ENCODE results near the gene PLA2G2C. TPM values are rescaled to one million over a fixed set of nuclear protein-coding genes. Genes with fewer than 3 reads are reported as not detected.
A peak's percentile ranks its signal among the peaks of the same experiment; 100 is the strongest.

The PLA2G2C gene
- total RNA-seq, 2 donors from 2014 or later: 0.06 to 0.26 TPM

GRCh38 chr1:20216574-20216973 is 30.3 kb upstream of the PLA2G2C start:
- Mint-ChIP-seq H3K27ac (no peak overlapping the region), H3K9me3 (no peaks in the 10 kb centered on the region), H3K36me3 (ENCODE audit: low read depth) (no peaks in the 10 kb centered on the region), H3K27me3 (peaks cover 32% of the 10 kb centered on the region), H3K4me1 (no peaks in the 10 kb centered on the region), H3K4me3 (no peak overlapping the region)
- ATAC-seq (replicated peaks): peak; percentile 67

GRCh38 chr1:20215716-20216115 is 29.4 kb upstream of the PLA2G2C start:
- Mint-ChIP-seq H3K4me1 (no peaks in the 10 kb centered on the region), H3K27ac (no peak overlapping the region), H3K9me3 (no peaks in the 10 kb centered on the region), H3K36me3 (ENCODE audit: low read depth) (no peaks in the 10 kb centered on the region), H3K27me3 (peaks cover 34% of the 10 kb centered on the region), H3K4me3 (no peak overlapping the region)
- ATAC-seq (replicated peaks): no peak

DNA sequence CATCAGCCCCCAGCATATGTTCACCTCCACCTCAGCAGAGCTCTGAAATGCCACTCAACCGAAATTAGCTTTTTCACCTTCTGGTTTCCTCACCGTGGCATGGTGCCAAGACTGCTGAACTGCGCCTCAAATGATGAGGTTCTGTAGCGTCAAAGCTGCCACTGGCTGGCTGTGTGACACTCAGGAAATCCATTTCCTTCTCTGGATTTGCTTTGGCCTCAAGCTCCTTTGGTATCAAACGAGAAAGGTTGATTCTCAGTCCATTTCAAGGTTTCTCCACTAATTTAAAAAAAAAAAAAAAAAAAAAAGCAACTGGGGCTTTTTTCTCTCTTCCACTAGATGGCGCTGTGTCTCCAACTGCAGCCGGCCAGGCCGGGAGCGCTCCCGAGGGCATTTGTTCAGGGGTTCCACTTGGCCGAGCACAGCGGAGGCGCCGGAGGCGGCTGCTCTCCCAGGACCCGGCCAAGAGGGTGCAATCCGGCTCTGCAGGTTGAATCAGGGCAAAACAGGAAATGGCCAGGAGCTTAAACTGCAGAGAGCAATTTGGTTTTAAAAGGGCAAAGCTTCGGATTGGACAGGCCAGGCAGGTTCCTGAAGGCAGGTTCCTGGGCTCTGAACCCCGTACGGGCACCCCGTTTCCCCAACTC is 26.5 kb upstream of the PLA2G2C start:
- peak; percentile 69 for ATAC-seq (replicated peaks)
- no peaks in the 10 kb centered on the region for H3K4me1 Mint-ChIP-seq
- peak overlapping the region; percentile 26 for H3K4me3 Mint-ChIP-seq

GRCh38 chr1:20212085-20212684 is 25.9 kb upstream of the PLA2G2C start:
- Mint-ChIP-seq H3K9me3 (no peaks in the 10 kb centered on the region), H3K27ac (no peak overlapping the region), H3K27me3 (peaks cover 34% of the 10 kb centered on the region), H3K4me3 (no peak overlapping the region), H3K4me1 (no peaks in the 10 kb centered on the region), H3K36me3 (ENCODE audit: low read depth) (no peaks in the 10 kb centered on the region)
- no peak for ATAC-seq (replicated peaks)

More for the DNA sequence above, 26.5 kb upstream of the PLA2G2C start:
- no peak overlapping the region for H3K27ac Mint-ChIP-seq
- no peaks in the 10 kb centered on the region for H3K36me3 Mint-ChIP-seq (ENCODE audit: low read depth)
- no peaks in the 10 kb centered on the region for H3K9me3 Mint-ChIP-seq
- H3K27me3 Mint-ChIP-seq: peaks cover 36% of the 10 kb centered on the region

- H3K4me3 Mint-ChIP-seq: no peak overlapping the region
- no peaks in the 10 kb centered on the region for H3K9me3 Mint-ChIP-seq
- no peaks in the 10 kb centered on the region for H3K4me1 Mint-ChIP-seq
- no peak overlapping the region for H3K27ac Mint-ChIP-seq
- no peaks in the 10 kb centered on the region for H3K36me3 Mint-ChIP-seq (ENCODE audit: low read depth)
- ATAC-seq (replicated peaks): peak; percentile 31
- peaks cover 33% of the 10 kb centered on the region for H3K27me3 Mint-ChIP-seq
Measured at GRCh38 chr1:20211511-20211931, 25.2 kb upstream of the PLA2G2C start.

DNA sequence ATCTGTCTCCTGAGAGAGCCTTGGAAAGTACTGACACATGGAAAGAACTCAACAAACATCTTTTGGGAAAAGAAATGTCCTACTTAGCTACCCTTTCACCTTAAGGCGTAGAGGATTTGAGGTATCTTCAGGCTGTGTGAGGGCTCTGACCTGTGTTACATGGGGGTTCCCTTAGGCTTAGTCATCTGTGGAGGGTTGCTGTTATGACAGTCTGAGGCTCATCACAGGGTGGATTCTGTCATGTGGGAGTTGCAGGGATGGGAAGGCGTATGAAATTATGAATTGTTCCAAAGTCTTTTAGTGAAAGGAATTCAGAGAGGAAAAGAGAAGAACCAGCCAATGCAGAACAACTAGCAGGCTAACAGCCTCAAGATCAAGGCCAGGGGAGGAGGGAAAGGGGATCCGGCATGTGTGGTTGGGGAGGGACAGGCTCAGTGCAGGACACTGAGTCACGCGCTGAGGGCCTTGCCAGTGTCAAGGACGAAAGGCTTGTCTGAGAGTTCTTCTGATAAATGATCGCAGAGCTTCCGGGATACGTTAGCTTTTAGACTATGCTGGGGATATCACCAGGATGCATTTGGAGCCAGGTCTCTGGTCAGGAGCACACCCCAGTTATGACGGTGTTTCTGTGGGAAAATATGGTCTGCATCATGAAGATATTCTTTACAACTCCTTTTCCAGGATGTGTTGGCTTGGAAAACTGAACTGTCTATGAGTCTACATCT is 24.6 kb upstream of the PLA2G2C start:
- peak; percentile 62 for ATAC-seq (replicated peaks)

GRCh38 chr1:20209471-20209870 is 23.2 kb upstream of the PLA2G2C start:
- H3K4me1 Mint-ChIP-seq: no peaks in the 10 kb centered on the region
- no peak overlapping the region for H3K4me3 Mint-ChIP-seq
- peaks cover 15% of the 10 kb centered on the region for H3K27me3 Mint-ChIP-seq
- H3K9me3 Mint-ChIP-seq: no peaks in the 10 kb centered on the region
- H3K27ac Mint-ChIP-seq: no peak overlapping the region
- H3K36me3 Mint-ChIP-seq (ENCODE audit: low read depth): no peaks in the 10 kb centered on the region
- no peak for ATAC-seq (replicated peaks)

More for the DNA sequence above, 24.6 kb upstream of the PLA2G2C start:
- no peaks in the 10 kb centered on the region for H3K36me3 Mint-ChIP-seq (ENCODE audit: low read depth)
- no peak overlapping the region for H3K27ac Mint-ChIP-seq
- no peaks in the 10 kb centered on the region for H3K9me3 Mint-ChIP-seq
- H3K27me3 Mint-ChIP-seq: peaks cover 26% of the 10 kb centered on the region
- no peaks in the 10 kb centered on the region for H3K4me1 Mint-ChIP-seq
- no peak overlapping the region for H3K4me3 Mint-ChIP-seq

DNA sequence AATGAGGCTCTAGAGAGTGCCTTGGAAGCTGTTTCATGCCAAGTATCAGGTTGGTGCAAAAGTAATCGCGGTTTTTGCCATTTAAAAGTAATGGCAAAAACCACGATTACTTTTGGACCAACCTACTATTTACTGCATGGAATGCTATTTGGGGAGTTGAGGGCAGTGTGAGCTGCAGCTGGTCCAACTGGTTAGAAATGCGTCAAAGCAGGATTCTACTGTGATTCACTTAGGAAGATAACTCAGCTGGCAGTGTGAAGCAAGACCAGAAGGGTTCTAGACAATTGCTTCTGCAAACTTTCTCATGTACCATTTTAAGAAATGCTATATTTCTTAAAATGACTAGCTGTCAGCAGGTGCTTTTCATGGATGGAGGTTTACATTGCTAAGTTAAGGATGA is 21.2 kb upstream of the PLA2G2C start:
- no peak for ATAC-seq (replicated peaks)
- H3K9me3 Mint-ChIP-seq: no peaks in the 10 kb centered on the region
- no peaks in the 10 kb centered on the region for H3K36me3 Mint-ChIP-seq (ENCODE audit: low read depth)
- peaks cover 11% of the 10 kb centered on the region for H3K27me3 Mint-ChIP-seq
- H3K4me1 Mint-ChIP-seq: no peaks in the 10 kb centered on the region
- H3K27ac Mint-ChIP-seq: no peak overlapping the region
- H3K4me3 Mint-ChIP-seq: no peak overlapping the region

- no peaks in the 10 kb centered on the region for H3K9me3 Mint-ChIP-seq
- no peak overlapping the region for H3K27ac Mint-ChIP-seq
- ATAC-seq (replicated peaks): no peak
- no peaks in the 10 kb centered on the region for H3K27me3 Mint-ChIP-seq
- H3K4me1 Mint-ChIP-seq: no peaks in the 10 kb centered on the region
- no peaks in the 10 kb centered on the region for H3K36me3 Mint-ChIP-seq (ENCODE audit: low read depth)
- H3K4me3 Mint-ChIP-seq: no peak overlapping the region
Measured at GRCh38 chr1:20202166-20202565, 15.8 kb upstream of the PLA2G2C start.

DNA sequence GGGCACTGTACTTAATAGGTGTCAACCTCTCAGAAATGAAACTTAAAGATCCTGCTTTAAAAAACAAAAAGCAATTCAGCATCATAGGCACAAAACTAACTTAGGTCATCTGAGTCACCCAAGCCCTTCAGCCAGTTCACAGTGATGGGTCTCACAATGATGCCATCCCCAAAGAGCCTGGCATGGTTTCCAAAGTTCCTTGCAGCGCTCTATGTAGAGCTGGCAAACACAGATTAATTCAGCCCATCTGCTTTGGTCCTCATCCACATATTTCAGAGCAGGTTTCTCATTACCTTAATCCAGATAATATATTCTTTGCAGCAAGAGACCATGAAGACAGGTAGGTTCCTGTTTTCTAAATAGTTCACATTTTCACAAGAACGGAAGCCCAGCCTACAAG is 14.6 kb upstream of the PLA2G2C start:
- no peak for ATAC-seq (replicated peaks)
- H3K36me3 Mint-ChIP-seq (ENCODE audit: low read depth): no peaks in the 10 kb centered on the region

GRCh38 chr1:20199840-20200239 is 13.5 kb upstream of the PLA2G2C start:
- no peaks in the 10 kb centered on the region for H3K36me3 Mint-ChIP-seq (ENCODE audit: low read depth)

More for the DNA sequence above, 14.6 kb upstream of the PLA2G2C start:
- H3K27ac Mint-ChIP-seq: no peak overlapping the region
- no peaks in the 10 kb centered on the region for H3K4me1 Mint-ChIP-seq
- H3K4me3 Mint-ChIP-seq: no peak overlapping the region
- no peaks in the 10 kb centered on the region for H3K9me3 Mint-ChIP-seq
- no peaks in the 10 kb centered on the region for H3K27me3 Mint-ChIP-seq

DNA sequence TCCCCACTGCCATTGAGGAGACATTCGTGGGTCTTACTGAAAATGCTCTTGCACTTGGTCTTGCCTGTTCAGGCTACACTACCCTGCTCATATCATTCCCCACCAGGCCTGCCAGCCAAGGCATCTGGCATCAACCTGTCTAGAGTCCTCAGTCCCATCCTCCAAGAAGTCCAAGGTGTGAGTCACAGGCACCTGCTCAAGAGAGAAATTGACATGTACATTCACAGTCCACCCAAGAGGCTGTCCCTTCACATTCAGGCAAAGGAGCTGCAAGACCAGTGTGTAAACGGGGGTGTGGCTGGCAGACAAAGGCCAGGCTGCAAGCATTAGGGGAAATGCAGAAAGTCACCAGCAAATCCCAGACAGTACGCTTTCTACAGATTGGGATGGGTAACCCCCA is 13.1 kb upstream of the PLA2G2C start:
- no peaks in the 10 kb centered on the region for H3K9me3 Mint-ChIP-seq
- no peak overlapping the region for H3K4me3 Mint-ChIP-seq
- H3K4me1 Mint-ChIP-seq: peaks cover 5% of the 10 kb centered on the region
- H3K27me3 Mint-ChIP-seq: peaks cover 5% of the 10 kb centered on the region
- no peaks in the 10 kb centered on the region for H3K36me3 Mint-ChIP-seq (ENCODE audit: low read depth)
- H3K27ac Mint-ChIP-seq: no peak overlapping the region
- ATAC-seq (replicated peaks): no peak

More at GRCh38 chr1:20199840-20200239, 13.5 kb upstream of the PLA2G2C start:
- ATAC-seq (replicated peaks): no peak
- peaks cover 5% of the 10 kb centered on the region for H3K27me3 Mint-ChIP-seq
- H3K9me3 Mint-ChIP-seq: no peaks in the 10 kb centered on the region
- no peak overlapping the region for H3K4me3 Mint-ChIP-seq
- peaks cover 5% of the 10 kb centered on the region for H3K4me1 Mint-ChIP-seq
- H3K27ac Mint-ChIP-seq: no peak overlapping the region

DNA sequence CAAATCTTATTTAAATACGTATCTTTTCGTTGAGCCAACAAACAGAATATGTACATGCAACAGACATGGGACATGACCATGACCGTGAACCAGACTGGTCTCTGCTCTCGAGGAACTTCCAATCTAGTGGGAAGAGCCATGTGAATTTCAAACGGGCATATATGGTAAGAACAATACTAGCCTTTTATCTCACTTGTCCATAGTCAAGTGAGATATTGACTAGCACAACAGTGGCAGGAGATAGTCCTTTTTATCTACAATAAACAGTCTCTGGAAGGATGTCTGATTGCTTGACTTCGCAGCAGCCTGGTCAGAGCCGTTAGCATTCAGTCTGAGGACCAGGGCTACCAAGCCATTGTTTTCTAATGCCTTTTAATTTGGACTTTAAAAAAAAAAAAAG is 12.6 kb upstream of the PLA2G2C start:
- H3K9me3 Mint-ChIP-seq: no peaks in the 10 kb centered on the region
- no peak overlapping the region for H3K27ac Mint-ChIP-seq
- ATAC-seq (replicated peaks): no peak
- H3K27me3 Mint-ChIP-seq: peaks cover 5% of the 10 kb centered on the region
- no peak overlapping the region for H3K4me3 Mint-ChIP-seq
- H3K36me3 Mint-ChIP-seq (ENCODE audit: low read depth): no peaks in the 10 kb centered on the region
- H3K4me1 Mint-ChIP-seq: peaks cover 5% of the 10 kb centered on the region

DNA sequence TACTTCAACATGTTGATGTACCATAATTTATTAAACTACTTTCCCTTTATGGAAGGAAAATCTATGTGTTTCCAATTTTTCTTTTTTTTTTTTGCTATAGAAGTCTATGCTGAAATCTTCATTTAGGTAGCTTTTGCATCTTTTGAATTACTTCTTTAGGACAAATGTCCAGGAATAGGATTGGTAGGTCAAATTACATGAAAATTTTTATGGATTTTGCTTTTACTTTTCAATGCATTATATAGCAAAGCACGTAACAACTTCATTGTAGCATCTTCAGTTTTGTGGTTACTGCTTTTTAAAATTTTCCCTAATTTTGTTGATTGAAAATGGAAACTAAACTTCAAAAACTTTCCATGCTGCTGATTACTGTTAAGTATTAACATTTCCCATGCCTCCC is 12.0 kb upstream of the PLA2G2C start:
- ATAC-seq (replicated peaks): no peak
- Mint-ChIP-seq H3K9me3 (no peaks in the 10 kb centered on the region), H3K27ac (no peak overlapping the region), H3K4me1 (peaks cover 5% of the 10 kb centered on the region), H3K36me3 (ENCODE audit: low read depth) (no peaks in the 10 kb centered on the region), H3K4me3 (no peak overlapping the region), H3K27me3 (peaks cover 5% of the 10 kb centered on the region)

- H3K4me3 Mint-ChIP-seq: no peak overlapping the region
- peaks cover 5% of the 10 kb centered on the region for H3K27me3 Mint-ChIP-seq
- H3K27ac Mint-ChIP-seq: no peak overlapping the region
- no peak for ATAC-seq (replicated peaks)
- no peaks in the 10 kb centered on the region for H3K36me3 Mint-ChIP-seq (ENCODE audit: low read depth)
- no peaks in the 10 kb centered on the region for H3K9me3 Mint-ChIP-seq
- peaks cover 5% of the 10 kb centered on the region for H3K4me1 Mint-ChIP-seq
Measured at GRCh38 chr1:20197329-20197791, 11.0 kb upstream of the PLA2G2C start.

Data from activated T-helper 17 cell treated with anti-CD3 and anti-CD28 coated beads, Interleukin-2, amount 50 U/mL, for 72 hours (primary cell).